ENCODE results near the gene TMEM270.

TMEM270 gene

DNA sequence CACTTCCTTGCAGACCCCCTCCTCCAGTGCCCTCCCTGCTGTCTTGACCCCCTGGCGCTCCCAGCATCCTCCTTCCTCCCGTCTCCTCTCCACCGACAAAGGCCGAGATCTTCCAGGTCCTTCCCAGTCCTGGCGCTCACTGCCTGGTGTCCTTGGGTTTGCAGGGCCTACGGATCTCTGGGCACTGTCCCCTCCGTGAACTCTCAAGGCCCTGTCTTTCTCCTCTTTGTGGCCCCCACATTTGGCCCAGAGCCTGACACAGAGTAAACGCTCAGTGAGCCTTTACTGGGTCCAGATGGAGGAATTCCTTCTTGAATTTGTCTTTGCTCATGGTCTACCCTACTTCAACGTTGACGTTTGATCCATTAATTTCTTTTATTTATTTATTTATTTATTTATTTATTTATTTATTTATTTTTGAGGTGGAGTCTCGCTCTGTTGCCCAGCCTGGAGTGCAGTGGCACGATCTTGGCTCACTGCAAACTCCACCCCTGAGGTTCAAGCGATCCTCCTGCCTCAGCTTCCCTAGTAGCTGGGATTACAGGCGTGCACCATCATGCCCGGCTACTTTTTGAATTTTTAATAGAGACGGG, 29.7 kb downstream of the TMEM270 start:
- no peak for DNase-seq

DNA sequence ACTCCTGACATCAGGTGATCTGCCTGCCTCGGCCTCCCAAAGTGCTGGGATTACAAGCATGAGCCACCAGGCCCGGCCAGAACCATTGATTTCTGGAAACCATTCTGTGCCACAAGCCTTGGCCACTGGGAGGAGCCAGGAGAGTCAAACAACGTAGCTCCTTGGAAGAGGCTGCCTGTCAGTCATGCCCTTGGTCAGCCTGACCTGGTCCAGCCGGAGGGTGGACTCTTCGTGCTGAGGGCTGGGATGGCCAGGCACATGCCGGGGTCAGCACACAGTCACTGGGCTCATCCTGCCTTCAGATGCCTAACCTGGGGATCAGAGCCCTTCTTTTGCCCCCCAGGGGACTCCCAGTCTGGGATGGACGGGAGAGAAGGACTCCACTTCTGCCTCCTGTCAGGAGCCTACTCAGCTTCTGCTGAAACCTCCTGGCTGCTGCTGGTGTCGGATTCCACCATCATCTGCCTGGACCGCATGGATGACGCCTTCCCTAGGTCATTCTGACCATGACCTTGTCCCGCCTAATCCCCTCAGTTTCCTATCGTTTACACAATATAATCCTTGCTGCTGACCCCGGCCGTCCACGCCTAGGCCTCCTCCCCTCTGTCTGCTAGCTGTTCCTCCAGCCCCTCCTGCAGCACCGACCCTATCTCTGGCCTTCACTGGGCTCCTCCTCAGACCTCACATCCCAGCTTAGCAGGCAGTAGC, 30.4 kb downstream of the TMEM270 start:
- DNase-seq, result no peak

DNA sequence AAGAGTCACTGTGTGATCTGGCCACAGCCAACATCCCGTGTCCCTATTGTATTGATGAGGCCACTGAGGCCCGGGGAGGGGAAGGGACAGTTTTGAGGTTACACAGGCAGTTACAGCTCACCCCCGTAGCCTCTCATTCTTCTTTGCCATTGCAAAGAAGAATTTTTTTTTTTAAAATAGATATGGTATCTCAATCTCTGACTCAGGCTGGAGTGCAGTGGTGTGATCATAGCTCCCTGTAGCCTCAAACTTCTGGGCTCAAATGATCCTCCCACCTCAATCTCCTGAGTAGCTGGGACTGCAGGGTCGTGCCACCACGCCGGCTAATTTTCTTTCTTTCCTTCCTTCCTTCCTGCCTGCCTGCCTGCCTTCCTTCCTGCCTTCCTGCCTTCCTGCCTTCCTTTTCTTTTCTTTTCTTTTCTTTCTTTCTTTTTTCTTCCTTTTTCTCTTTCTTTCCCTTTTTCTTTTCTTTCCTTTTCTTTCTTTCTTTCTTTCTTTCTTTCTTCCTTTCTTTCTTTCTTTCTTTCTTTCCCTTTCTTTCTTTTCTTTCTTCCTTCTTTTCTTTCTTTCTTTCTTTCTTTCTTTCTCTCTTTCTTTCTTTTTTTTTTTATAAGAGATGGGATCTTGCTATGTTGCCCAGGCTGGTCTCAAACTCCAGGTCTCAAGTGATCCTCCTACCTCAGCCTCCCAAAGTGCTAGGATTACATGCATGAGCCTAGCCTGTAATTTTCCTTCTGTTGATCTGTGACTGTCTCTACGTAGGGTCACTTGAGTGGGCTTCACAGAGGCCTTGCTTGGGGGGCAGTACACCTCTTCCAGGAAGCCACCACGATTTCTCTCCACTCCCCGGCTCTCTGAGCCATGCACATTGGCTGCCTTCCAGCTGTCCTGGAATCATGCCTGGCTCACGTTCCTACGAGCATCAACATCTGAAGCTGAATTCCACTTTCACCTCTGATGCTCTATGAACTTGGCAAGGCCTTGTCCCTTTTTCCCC, 31.3 kb downstream of the TMEM270 start:
- no peak for DNase-seq

DNA sequence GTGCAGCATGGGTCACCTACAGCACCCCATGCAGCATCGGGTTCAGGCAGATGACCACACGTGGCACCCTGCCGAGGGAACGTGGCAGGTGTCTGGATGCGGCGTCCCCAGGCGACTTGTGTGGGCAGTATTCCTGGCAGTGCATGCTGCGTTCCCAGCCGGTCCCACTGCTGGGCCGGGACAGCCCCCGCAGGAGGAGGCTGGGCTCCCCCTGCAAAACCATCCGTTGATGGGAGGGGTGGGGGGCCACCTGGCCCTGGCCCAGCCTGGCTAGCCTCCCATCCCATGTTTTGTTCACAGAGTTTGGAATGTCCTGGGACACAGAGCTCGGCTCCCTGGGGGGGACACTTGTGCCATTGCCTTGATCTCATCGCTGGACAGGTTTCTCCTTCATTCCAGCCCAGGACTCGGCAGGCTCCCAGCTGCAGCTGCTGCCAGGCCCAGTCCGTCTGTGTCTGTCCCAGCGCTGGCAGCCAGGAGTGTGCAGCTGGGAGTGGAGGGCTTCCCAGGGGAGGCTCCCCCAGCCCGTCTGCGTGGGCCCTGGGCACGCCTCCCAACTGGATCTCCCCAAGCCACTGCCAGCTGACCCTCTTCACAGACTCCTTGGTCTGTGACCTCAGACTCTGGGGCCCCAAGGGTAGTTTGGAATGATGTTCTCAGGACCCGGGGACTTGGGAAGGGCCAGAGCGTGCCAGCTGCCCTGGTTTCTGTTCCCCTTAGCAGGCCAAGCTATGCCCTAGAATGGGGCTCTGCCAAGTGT, 32.6 kb downstream of the TMEM270 start:
- no peak for DNase-seq

DNA sequence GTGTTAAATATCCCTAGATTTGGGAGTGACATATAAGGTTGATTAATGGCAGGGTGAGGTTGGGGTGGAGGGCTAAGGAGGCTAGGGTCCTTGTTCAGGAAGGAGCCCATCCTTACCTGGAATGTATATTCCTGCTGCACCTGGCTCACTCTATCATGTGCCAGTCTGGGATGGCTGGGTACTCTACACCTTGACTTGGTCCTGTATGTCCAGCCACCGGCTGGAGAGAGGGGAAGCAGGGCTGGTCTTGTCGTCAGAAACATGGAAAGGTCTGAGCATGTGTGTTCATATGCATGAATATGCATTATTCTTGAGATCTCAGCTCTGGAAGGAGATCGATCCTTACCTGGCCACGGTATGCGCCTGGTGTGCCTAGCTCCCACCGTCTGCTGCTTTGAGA, 33.2 kb downstream of the TMEM270 start:
- no peak for DNase-seq

DNA sequence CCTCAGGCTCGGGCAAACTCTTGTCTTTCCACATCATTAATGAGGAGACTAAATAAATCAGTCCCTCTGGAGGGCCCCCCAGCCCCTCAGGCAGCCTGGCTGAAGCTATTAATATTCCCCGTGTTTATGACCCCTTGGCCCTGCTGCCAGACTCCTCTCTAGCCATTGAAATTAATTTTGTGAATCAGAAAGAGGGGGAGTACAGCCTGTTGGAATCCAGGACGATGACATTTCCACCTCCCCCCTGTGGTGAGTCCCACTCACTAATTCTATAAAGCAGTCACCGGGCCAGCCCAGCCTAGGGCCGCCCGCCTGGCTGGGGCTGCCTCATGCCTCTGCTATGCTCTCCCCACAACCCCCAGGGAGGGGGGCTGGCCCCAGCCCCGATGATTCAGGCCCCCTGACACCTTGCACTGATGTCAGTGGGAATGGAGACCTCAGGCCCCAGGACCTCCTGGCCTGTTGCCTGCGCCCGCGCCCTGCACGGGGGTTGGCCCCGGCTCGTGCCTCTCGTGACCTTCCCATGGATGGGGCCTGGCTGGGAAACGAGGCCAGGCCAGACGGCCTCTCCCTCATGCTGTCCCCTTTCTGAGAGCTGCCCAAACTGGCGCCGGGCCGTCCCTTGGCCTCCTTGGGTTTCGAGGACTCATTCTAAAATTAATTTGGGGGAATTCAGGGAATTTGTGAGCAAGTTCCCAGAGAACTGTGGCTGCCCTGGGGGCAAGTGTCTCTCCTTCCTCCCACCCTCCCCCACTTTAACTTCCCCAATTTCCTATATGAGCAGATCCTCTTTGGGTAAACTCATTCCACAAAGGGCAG, 34.0 kb downstream of the TMEM270 start:
- no peak for DNase-seq

DNA sequence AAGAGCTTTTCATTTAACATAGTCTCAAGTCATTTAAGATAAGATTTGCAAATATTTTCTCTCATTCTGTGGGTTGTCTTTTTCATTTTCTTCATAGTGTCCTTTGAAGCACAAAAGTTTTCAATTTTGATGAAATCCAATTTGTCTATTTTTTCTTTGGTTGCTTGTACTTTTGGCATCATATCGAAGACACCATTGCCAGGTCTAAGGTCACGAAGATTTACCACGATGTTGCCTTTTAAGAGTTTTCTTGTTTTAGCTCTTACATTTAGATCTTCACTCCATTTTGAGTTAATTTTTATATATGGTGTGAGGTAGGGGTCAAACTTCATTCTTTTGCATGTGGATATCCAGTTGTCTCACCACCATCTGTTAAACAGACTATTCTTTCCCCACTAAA, 34.7 kb downstream of the TMEM270 start:
- no peak for DNase-seq

DNA sequence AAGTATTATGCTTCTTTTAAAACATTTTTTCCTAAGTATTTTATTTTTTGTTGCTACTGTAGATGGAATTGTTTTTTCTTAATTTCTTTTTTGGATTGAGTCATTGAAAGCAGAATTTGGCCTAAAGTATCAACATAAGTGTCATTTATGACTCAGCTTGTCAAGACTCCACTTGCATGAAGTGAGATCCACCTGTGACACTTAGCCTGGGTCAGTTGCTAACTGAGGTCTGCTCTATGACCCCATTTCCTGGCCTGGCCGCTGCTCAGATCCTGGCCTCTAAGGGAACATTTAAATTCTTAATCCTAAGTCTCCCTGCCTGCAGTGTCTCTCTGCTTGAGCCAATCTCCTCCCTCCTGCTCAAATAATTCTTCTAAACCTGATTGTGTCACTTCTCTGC, 35.5 kb downstream of the TMEM270 start:
- no peak for DNase-seq

DNA sequence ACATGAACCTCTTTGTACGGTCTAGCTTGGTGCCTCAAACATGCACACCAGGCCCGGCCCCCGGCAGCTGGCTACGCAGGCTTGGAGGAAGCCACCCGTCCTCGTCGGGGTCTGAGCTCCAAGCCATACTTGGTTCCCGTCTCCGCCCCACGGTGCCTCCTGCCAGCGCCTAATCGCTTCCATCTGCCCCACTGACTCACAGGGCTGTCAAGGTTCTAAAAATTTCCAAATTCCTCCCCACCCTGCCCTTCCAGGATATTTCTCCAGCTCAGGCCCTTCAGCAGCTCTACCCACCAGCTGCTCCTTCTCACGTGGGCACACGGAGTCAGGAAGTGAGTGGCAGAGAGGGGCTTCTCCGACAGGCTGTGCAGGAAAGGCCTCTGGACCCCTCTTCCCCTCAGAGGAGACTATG, 38.8 kb downstream of the TMEM270 start:
- DNase-seq, result no peak

DNA sequence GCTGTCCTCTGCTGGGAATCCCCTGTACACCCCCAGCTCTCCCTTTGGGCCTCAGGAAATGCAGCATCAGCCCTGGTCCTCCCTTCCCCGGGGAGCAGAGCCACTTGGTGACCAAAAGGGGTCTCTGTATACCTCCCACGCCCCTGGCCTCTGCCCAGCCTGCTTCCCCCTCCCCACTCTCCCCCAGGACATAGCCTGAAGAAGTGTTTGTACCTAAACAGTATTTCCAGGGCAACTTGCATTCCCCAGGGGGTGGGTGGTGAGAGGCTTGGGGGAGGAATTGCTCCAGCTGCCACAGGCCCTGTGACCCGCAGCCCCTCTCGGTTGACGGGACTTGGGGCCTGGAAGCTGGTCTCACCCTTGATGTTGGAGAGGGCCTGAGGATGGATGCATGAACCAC, 39.3 kb downstream of the TMEM270 start:
- DNase-seq, result no peak

DNA sequence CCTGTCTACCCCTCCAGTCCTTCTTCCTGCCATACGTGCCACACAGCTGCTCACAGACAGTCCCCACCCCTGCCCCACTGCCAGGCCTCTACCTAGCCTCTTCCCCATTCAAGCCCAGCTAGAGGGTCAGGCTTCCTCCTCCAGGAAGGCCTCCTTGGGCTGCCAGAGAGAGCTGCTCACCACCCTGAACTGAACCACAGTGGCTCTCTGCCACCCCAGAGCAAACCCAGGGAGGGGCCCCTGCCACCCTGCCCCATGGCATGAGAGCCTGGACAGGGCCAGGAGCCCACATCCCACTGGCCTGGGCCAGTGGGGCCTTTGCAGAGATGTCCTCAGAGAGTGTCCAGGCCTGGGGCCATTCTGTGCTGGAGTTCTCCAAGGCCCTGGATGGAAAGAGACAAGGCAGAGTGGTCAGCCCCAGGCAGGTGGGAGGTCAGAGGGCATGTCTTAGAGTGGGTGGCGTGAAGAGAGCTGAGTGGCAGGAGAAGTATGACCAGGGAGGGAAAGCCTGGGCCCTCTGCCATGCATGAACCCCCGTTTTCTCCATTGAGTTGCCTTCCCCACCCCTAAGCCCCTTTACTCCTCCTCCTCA, 40.4 kb downstream of the TMEM270 start:
- no peak for DNase-seq

DNA sequence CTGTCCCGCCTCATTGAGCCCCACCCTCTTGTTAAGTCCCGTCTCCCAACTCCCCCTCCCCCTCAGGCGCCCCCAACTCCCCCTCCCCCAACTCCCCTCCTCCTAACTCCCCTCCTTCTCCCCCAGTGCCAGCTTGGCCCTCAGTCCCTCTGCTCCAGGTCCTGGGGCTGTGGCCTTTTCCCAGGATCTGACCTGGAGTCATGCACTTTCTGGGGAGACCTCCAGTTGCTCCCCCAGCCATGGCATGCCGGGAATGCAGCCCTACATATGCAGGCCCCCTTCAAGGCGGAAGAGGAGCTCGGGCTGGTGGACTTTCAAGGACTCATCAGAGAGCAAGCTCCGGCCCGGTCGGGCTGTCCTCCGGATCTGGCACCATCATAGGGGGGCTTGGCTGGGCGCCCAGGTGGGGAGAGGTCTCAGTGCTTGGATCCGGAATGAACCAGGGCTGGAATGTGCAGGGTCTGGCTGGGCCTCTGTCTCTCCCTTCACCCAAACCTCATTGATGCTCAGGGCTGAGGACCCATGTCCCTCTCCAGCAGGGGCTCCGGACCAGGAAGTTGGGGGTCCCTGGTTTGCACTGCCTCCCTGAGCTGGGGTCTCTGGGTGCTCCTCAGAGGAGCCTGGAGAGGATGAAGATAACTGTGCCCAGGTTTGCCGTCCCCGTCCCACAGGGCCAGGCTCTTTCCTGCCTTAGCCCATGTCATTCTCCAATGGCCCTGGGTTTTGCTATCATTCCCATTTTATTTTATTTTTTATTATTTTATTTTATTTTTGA, 41.1 kb downstream of the TMEM270 start:
- DNase-seq, result no peak

DNA sequence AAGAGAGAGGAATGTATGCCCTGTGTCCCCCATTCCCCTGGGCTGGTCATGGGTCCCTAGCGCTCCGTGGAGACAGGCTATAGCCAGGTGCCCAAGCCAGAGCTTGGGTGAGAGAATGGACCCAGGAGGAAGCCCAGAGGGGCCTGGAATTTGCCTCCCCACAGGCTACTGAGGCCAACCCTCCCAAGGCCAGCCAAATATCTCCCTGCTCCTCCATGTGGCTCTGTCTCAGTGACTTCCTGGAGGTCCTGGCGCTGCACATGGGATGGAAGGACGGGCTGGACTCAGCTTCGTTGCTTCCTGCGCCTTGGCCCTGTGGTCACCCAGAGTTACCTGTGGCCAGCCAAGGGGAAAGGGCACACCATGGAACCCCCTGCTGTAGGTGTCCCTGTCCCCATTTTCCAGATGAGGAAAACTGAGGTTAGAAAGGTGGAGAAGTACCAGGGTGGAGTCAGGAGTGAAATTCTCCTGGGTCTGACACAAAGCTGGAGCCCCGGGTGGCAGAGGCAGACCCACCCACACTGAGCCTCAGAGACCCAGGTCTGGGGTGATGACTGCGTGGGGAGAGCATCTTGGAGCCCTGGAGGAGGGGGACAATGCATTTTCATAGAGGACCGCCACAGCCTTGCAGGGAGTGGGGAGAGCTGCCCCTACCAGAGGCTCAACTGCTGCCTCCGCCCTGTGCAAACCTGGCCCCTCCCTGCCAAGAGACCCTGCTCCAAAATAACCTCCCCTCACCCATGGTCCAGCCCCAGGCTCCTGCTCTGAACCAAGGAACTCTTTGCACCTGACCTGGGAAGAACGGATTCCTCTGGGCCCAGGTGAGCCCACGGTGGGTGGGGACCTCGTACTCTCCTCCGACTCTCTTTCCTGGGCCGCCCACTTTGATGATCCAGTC, 42.6 kb downstream of the TMEM270 start:
- DNase-seq, result no peak

DNA sequence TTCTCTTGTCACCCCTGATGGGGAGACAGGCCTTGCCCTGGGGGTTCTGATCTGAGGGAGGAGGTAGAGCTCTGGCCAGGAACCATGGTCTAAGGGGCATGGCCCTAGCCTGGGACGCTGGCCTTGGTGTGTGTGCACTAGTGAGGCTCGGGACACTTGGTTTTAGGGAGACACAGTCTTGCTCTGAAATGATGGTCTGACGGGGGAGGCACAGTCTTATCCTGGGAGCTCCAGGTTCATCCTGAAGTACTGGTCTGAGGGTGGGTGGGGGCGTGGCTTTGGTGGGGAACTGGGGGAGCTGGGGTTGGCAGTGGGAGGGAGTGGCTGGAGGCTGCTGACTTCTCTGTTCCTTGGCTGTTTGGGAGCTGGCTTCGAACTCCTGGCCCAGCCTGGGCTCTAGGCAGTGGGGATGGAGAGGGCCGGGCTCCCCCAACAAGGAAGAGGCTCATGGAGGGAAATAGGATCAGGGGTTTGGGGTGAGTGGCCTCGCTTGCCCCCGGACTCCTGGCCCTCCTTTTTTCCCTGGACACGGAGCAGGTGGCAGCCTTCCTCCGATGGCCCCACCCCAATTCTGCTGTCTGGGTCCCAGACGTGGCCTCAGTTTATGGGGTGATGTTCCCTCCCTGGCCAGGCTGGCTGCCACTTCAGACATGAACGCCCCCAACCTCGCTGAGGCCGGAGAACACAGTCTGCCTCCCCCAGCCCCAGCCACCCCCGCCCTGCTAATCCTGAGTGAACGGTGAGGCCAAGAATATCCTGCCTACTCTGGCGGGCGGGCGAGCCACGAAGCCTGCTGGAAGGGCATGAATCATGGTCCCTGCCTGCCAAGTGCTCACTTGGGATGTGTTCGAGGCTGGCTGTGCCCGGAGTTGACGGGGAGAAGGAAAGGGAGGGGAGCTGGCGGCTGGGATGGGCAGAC, 43.5 kb downstream of the TMEM270 start:
- DNase-seq, result no peak

DNA sequence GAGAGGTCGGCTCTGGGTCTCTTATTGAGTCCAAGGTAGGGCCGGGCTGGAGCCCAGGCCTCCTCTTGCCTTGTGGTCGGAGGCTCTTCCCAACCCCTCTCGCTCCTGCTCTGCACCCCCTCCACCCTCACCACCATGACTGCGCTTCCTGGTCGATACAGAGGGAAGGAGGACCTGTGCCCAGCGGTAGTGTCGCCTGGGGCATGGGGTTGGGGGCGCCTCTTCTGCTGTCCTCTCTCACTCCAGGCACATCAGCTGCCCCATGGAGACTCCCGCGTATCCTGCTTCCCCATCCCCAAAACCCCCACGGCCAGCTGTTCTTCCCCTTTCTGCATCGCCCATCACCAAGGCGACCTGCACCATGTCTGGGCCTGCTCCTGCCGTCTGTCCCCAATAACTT, 44.4 kb downstream of the TMEM270 start:
- no peak for DNase-seq

DNA sequence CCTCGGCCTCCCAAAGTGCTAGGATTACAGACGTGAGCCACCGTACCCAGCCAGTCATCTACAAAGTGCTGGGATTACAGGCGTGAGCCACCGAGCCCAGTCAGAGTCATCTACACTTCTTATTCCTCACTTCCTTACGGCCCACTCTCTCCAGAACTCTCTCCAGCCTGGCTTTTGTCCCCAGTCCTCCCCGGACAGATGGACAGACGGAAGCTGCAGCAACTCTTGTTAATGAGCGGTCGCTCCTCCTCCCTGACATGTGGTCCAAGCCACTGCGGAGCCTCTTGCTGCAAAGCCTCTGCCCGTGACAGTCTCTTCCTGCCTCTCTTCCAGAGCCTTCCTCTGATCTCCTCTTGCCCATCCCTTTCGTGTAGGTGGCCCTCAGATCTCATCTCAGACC, 45.9 kb downstream of the TMEM270 start:
- no peak for DNase-seq

DNA sequence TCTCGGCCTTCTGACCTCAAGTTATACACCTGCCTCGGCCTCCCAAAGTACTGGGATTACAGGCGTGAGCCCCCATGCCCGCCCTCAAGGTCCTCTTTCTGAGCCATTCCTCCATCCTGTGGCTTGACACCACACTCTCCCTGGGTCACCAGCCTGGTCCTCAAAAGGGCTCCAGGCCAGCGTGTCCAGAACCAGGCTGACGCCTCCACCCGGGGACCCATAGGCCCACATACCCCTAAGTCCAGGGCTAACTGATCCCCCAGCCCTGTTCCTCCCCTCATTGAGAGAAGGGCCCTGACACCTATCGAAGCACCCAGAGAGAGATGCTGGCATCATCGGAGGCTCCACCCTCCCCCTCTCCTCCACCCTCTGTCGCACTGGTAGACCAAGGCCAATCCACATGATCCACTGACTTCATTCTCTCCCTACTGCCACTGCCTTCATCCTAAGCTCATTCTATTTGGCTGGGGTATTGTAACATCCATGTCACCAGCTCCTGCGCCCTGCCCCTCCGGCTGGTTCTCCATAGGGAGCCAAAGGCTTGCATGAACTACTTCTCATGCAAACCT, 46.7 kb downstream of the TMEM270 start:
- DNase-seq, result no peak

DNA sequence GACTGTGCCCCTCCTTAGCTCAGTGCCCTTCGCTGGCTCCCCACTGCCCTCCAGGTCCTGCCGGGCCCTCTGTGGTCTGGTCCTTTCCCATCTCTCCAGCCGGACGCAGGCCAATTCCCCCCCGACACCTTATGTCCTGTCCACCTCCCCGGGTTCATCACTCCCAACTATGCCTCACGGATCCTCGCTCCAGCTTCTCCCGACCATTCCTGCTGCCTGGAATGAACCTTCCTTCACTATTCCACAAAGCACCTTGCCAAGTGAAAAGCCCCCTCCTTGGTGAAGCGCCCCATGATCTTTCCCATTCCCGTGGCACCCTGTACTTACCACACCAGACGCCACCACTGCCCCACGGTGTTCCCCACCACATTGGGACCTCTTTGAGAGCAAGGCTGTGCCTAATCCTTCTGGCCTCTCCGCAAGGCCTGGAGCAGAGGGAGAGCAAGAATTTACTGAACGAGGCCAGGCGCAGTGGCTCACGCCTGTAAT, 47.2 kb downstream of the TMEM270 start:
- DNase-seq, result no peak

All from stimulated activated naive CD4-positive, alpha-beta T cell treated with Interleukin-2 at 50 U/mL for 16 hours (primary cell).